ENCODE data around the gene ASAP3.

GRCh38 chr1:23431431-23431830 is 52.5 kb downstream of the ASAP3 start:
- TF ChIP-seq ZNF114 (tag by site-specific recombination; IDR thresholded peaks at IDR 0.05) (no peak), SP2 (tag by site-specific recombination; IDR thresholded peaks at IDR 0.05) (no peak), ATF2 (tag by site-specific recombination; IDR thresholded peaks at IDR 0.05; ENCODE audit: low read depth) (no peak), GLIS1 (tag by site-specific recombination; IDR thresholded peaks at IDR 0.05) (no peak), MZF1 (tag by site-specific recombination; IDR thresholded peaks at IDR 0.05; ENCODE audit: borderline replicate concordance) (no peak), ZSCAN16 (tag by site-specific recombination; IDR thresholded peaks at IDR 0.05) (no peak), ZNF530 (tag by site-specific recombination; IDR thresholded peaks at IDR 0.05; ENCODE audit: low read depth) (no peak), YY2 (tag by site-specific recombination; IDR thresholded peaks at IDR 0.05) (no peak)
- TF ChIP-seq, protein P1, sequence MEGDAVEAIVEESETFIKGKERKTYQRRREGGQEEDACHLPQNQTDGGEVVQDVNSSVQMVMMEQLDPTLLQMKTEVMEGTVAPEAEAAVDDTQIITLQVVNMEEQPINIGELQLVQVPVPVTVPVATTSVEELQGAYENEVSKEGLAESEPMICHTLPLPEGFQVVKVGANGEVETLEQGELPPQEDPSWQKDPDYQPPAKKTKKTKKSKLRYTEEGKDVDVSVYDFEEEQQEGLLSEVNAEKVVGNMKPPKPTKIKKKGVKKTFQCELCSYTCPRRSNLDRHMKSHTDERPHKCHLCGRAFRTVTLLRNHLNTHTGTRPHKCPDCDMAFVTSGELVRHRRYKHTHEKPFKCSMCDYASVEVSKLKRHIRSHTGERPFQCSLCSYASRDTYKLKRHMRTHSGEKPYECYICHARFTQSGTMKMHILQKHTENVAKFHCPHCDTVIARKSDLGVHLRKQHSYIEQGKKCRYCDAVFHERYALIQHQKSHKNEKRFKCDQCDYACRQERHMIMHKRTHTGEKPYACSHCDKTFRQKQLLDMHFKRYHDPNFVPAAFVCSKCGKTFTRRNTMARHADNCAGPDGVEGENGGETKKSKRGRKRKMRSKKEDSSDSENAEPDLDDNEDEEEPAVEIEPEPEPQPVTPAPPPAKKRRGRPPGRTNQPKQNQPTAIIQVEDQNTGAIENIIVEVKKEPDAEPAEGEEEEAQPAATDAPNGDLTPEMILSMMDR (tag by site-specific recombination; IDR thresholded peaks at IDR 0.05): no peak
- TF ChIP-seq, protein P2, sequence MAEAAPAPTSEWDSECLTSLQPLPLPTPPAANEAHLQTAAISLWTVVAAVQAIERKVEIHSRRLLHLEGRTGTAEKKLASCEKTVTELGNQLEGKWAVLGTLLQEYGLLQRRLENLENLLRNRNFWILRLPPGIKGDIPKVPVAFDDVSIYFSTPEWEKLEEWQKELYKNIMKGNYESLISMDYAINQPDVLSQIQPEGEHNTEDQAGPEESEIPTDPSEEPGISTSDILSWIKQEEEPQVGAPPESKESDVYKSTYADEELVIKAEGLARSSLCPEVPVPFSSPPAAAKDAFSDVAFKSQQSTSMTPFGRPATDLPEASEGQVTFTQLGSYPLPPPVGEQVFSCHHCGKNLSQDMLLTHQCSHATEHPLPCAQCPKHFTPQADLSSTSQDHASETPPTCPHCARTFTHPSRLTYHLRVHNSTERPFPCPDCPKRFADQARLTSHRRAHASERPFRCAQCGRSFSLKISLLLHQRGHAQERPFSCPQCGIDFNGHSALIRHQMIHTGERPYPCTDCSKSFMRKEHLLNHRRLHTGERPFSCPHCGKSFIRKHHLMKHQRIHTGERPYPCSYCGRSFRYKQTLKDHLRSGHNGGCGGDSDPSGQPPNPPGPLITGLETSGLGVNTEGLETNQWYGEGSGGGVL (tag by site-specific recombination; IDR thresholded peaks at IDR 0.05): no peak
